IMR-90 (cell line): ENCODE results near the gene CCSER1. TPM values are rescaled to one million over a fixed set of nuclear protein-coding genes. Genes with fewer than 3 reads are reported as not detected.

Source experiments
- ATAC-seq: fragments of 200-7000 bp; cut with Tn5 transposase; 2 replicates; pipeline ENCODE4 v1.9.1; 2020; ENCODE audit warnings: low read depth, mild to moderate bottlenecking, moderate library complexity
- BruUV-seq: library from RNA; stranded (reverse); fragments of 400-500 nt; replicated peaks from 2 replicates; lab custom pipeline; 2021; lab: Mats Ljungman, UMichigan
- CTCF ChIA-PET: fragments of 300-600 bp; formaldehyde crosslinking; extraction: SDS; loops from one replicate; lab custom pipeline; 2021; ENCODE audit warnings: antibody characterized with exemption; lab: Yijun Ruan, JAX
- POLR2A ChIA-PET: fragments of 300-600 bp; sonication (Branson Sonifier 250); formaldehyde crosslinking; loops from one replicate; lab custom pipeline; 2022; ENCODE audit warnings: antibody characterized with exemption; ENCODE audit not compliant: unreplicated experiment; lab: Charles Lee
- DNase-seq: peaks from one replicate; pipeline ENCODE4 v3.0.0; 2013
- H2AFZ ChIP-seq: replicated peaks from 2 replicates; pipeline ENCODE3; 2013; ENCODE audit warnings: low read length, mild to moderate bottlenecking; ENCODE audit not compliant: poor library complexity
- H2AK5ac ChIP-seq: 2 replicates; pipeline ENCODE4 v1.6.1; 2013; ENCODE audit warnings: low read depth, low read length, inconsistent platforms
- H2AK9ac ChIP-seq: replicated peaks from 2 replicates; pipeline ENCODE3; 2013; ENCODE audit warnings: mild to moderate bottlenecking, low read depth, low read length, moderate library complexity; ENCODE audit not compliant: poor library complexity
- H2BK120ac ChIP-seq: 2 replicates; pipeline ENCODE4 v1.6.1; 2013; ENCODE audit warnings: low read depth, low read length, inconsistent platforms
- H2BK15ac ChIP-seq: 3 replicates; pipeline ENCODE4 v1.6.1; 2013; ENCODE audit warnings: low read depth, low read length, inconsistent platforms
- H2BK20ac ChIP-seq: 2 replicates; pipeline ENCODE4 v1.6.1; 2013; ENCODE audit warnings: low read depth, mild to moderate bottlenecking, inconsistent platforms, low read length, moderate library complexity
- H2BK5ac ChIP-seq: 2 replicates; pipeline ENCODE4 v1.6.1; 2013; ENCODE audit warnings: mild to moderate bottlenecking, low read depth, low read length, inconsistent platforms; ENCODE audit not compliant: poor library complexity, severe bottlenecking
- H3K14ac ChIP-seq: replicated peaks from 2 replicates; pipeline ENCODE4 v1.6.1; 2013; ENCODE audit warnings: low read depth, low read length, inconsistent platforms
- H3K18ac ChIP-seq: 2 replicates; pipeline ENCODE4 v1.6.1; 2013; ENCODE audit warnings: low read depth, low read length, control low read depth
- H3K23ac ChIP-seq: 2 replicates; pipeline ENCODE4 v1.6.1; 2013; ENCODE audit warnings: low read depth, low read length, inconsistent platforms
- H3K27ac ChIP-seq: 2 replicates; pipeline ENCODE4 v1.5.1; 2013; ENCODE audit warnings: mild to moderate bottlenecking, control low read depth, low read length; ENCODE audit not compliant: insufficient read depth
- H3K27me3 ChIP-seq: 2 replicates; pipeline ENCODE4 v1.6.1; 2013; ENCODE audit warnings: low read length; ENCODE audit not compliant: control insufficient read depth, insufficient read depth
- H3K36me3 ChIP-seq: 2 replicates; pipeline ENCODE4 v1.6.1; 2013; ENCODE audit warnings: low read length, mixed read lengths; ENCODE audit not compliant: control insufficient read depth, insufficient read depth
- H3K4ac ChIP-seq: 2 replicates; pipeline ENCODE4 v1.6.1; 2013; ENCODE audit warnings: low read depth, low read length, inconsistent platforms
- H3K4me1 ChIP-seq: 2 replicates; pipeline ENCODE4 v1.6.1; 2013; ENCODE audit warnings: low read length, mixed read lengths; ENCODE audit not compliant: control insufficient read depth, insufficient read depth
- H3K4me2 ChIP-seq: 2 replicates; pipeline ENCODE4 v1.6.1; 2013; ENCODE audit warnings: low read depth, mild to moderate bottlenecking, control low read depth, low read length, moderate library complexity
- H3K4me3 ChIP-seq: 2 replicates; pipeline ENCODE4 v1.5.1; 2013; ENCODE audit warnings: low read depth, mild to moderate bottlenecking, control low read depth, low read length, moderate library complexity; ENCODE audit not compliant: insufficient read depth
- H3K56ac ChIP-seq: 2 replicates; pipeline ENCODE4 v1.6.1; 2013; ENCODE audit warnings: low read length, inconsistent platforms; ENCODE audit not compliant: insufficient read depth; ENCODE audit errors: extremely low read depth
- H3K79me1 ChIP-seq, 2 experiments: 2 replicates each; pipeline ENCODE4 v1.6.1; 2013; ENCODE audit warnings: low read length in 2 of 2, inconsistent platforms in 1 of 2, low read depth in 1 of 2
- H3K9ac ChIP-seq: 2 replicates; pipeline ENCODE4 v1.6.1; 2013; ENCODE audit warnings: low read depth, low read length, control low read depth
- H3K9me1 ChIP-seq: 2 replicates; pipeline ENCODE4 v1.6.1; 2013; ENCODE audit warnings: low read length, inconsistent platforms; ENCODE audit not compliant: insufficient read depth
- H3K9me3 ChIP-seq: 2 replicates; pipeline ENCODE4 v1.6.1; 2013; ENCODE audit warnings: low read length; ENCODE audit not compliant: control insufficient read depth, insufficient read depth
- H4K20me1 ChIP-seq: 2 replicates; pipeline ENCODE4 v1.6.1; 2013; ENCODE audit warnings: low read length, inconsistent platforms; ENCODE audit not compliant: insufficient read depth
- H4K5ac ChIP-seq: 2 replicates; pipeline ENCODE4 v1.6.1; 2013; ENCODE audit warnings: mild to moderate bottlenecking, low read depth, low read length, control low read depth
- H4K8ac ChIP-seq, 2 experiments: 2 replicates each; pipeline ENCODE4 v1.6.1; 2013; ENCODE audit warnings: low read depth in 2 of 2, low read length in 2 of 2, control low read depth in 1 of 2, inconsistent platforms in 1 of 2
- H4K91ac ChIP-seq: 2 replicates; pipeline ENCODE4 v1.6.1; 2013; ENCODE audit warnings: low read depth, low read length, inconsistent platforms; ENCODE audit not compliant: insufficient read depth
- NFE2L2 ChIP-seq: fragments of 150-350 bp; IDR thresholded peaks from 2 replicates; pipeline ENCODE4 v1.6.1; 2016; ENCODE audit warnings: low read depth, mild to moderate bottlenecking, low read length
- RAD21 ChIP-seq: IDR thresholded peaks from 2 replicates; pipeline ENCODE4 v1.6.1; 2012; ENCODE audit warnings: low read length, improper control_type of control experiment
- dilution Hi-C: fragments of 300-500 bp; cut with HindIII; formaldehyde crosslinking; loops from one replicate; pipeline ENCODE4 v1.14.3; 2018; ENCODE audit warnings: low sequenced_read_pairs; ENCODE audit not compliant: unreplicated experiment
- in situ Hi-C: fragments of 300-500 bp; cut with MboI; formaldehyde crosslinking; loops from 3 replicates; pipeline ENCODE4 v1.14.3; 2019; ENCODE audit warnings: low sequenced_read_pairs, inconsistent platforms, mixed read lengths
- intact Hi-C: fragments of 100-400 bp; cut with micrococcal nuclease; formaldehyde crosslinking; loops from 2 replicates; pipeline ENCODE4 v1.10.0; 2022
- polyA plus RNA-seq, 3 experiments: library from polyadenylated mRNA; depleted of rRNA; stranded (reverse); fragments of >200 nt; gene quantifications; 2 replicates each; pipeline ENCODE4 v1.2.3, GENCODE V29; 2012; ENCODE audit warnings: low replicate concordance in 1 of 3
- total RNA-seq: library from RNA; depleted of rRNA; stranded (reverse); fragments of >200 nt; gene quantifications from 2 replicates; pipeline ENCODE4 v1.2.3, GENCODE V29; 2012

Gene CCSER1
- total and polyA plus RNA-seq, 2 of the 4 experiments (the other 2 are of a cell fraction), result not detected

GRCh38 chr4:91118597-91118996 is 991.4 kb downstream of the CCSER1 start:
- Histone ChIP-seq H3K4ac (no peak overlapping the region), H2BK120ac (no peak overlapping the region), H3K27ac (no peak overlapping the region), H4K20me1 (no peaks in the 10 kb centered on the region), H3K18ac (no peak overlapping the region), H2BK15ac (no peak overlapping the region), H4K8ac (no peak overlapping the region), H3K23ac (no peak overlapping the region), H2AFZ (no peak overlapping the region), H3K4me2 (no peak overlapping the region), H3K4me1 (no peaks in the 10 kb centered on the region), H3K9me3 (no peaks in the 10 kb centered on the region), H4K91ac (no peak overlapping the region), H3K56ac (no peak overlapping the region), H3K79me1 (no peaks in the 10 kb centered on the region), H3K27me3 (no peaks in the 10 kb centered on the region), H2BK5ac (no peak overlapping the region), H3K36me3 (no peaks in the 10 kb centered on the region), H4K5ac (no peak overlapping the region), H2AK9ac (no peak overlapping the region), H3K4me3 (no peak overlapping the region), H2BK20ac (no peak overlapping the region), H3K9me1 (no peaks in the 10 kb centered on the region), H3K9ac (no peak overlapping the region), H3K14ac (no peak overlapping the region), H2AK5ac (no peak overlapping the region)
- POLR2A ChIA-PET, result no interaction called here
- intact Hi-C loops, result loop anchor here (10.0 kb wide), 2 partner anchors 804 to 1176 kb away; no protein-coding TSS in a partner anchor
- in situ Hi-C loops, result no loop called here
- CTCF ChIA-PET, result no interaction called here
- dilution Hi-C loops, result no loop called here
- TF ChIP-seq NFE2L2, result no peak
- no peak for TF ChIP-seq RAD21
- no TSS peak for BruUV-seq
- DNase-seq (no peak), ATAC-seq (no peak)
